Calu3 (cell line): ENCODE data around the gene P2RY6. TPM values are rescaled to one million over a fixed set of nuclear protein-coding genes. Genes with fewer than 3 reads are reported as not detected.
A peak's percentile ranks its signal among the peaks of the same experiment; 100 is the strongest.

Source experiments
- BruUV-seq: library from RNA; stranded (reverse); fragments of 400-500 nt; replicated peaks from 2 replicates; lab custom pipeline; 2021; lab: Mats Ljungman, UMichigan
- CTCF ChIA-PET: fragments of 300-600 bp; sonication (Branson Sonifier 250); formaldehyde crosslinking; loops from one replicate; lab custom pipeline; 2022; ENCODE audit warnings: antibody characterized with exemption; lab: Charles Lee
- DNase-seq: peaks from one replicate; pipeline ENCODE4 v3.0.0; 2022
- H3K27ac Mint-ChIP-seq: one replicate; pipeline ENCODE4 v1.8.0; 2022; ENCODE audit warnings: mixed read lengths; ENCODE audit not compliant: unreplicated experiment
- H3K27me3 Mint-ChIP-seq: one replicate; pipeline ENCODE4 v1.8.0; 2022; ENCODE audit warnings: mixed read lengths; ENCODE audit not compliant: unreplicated experiment
- H3K36me3 Mint-ChIP-seq: one replicate; pipeline ENCODE4 v1.8.0; 2022; ENCODE audit warnings: mild to moderate bottlenecking, moderate library complexity, mixed read lengths; ENCODE audit not compliant: insufficient read depth, unreplicated experiment
- H3K4me1 Mint-ChIP-seq: one replicate; pipeline ENCODE4 v1.8.0; 2022; ENCODE audit warnings: mild to moderate bottlenecking, low read depth, mixed read lengths; ENCODE audit not compliant: unreplicated experiment
- H3K4me3 Mint-ChIP-seq: one replicate; pipeline ENCODE4 v1.8.0; 2022; ENCODE audit warnings: mild to moderate bottlenecking, low read depth, moderate library complexity, mixed read lengths; ENCODE audit not compliant: unreplicated experiment
- H3K9me3 Mint-ChIP-seq: one replicate; pipeline ENCODE4 v1.8.0; 2022; ENCODE audit warnings: low read depth, mixed read lengths; ENCODE audit not compliant: unreplicated experiment
- intact Hi-C: fragments of 100-400 bp; cut with micrococcal nuclease; formaldehyde crosslinking; loops from one replicate; pipeline ENCODE4 v1.10.0; 2022; ENCODE audit not compliant: unreplicated experiment
- total RNA-seq: library from RNA; stranded (reverse); gene quantifications from 2 replicates; pipeline ENCODE4 v1.2.3, GENCODE V29; 2022
- TF ChIP-seq, protein P1 (sequence below): fragments of 200-600 bp; IDR thresholded peaks from one replicate; pipeline ENCODE4 v1.8.0; 2022; ENCODE audit warnings: antibody characterized with exemption; ENCODE audit not compliant: unreplicated experiment

P2RY6 gene
- total RNA-seq, 1 experiment from 2014 or later: not detected

DNA sequence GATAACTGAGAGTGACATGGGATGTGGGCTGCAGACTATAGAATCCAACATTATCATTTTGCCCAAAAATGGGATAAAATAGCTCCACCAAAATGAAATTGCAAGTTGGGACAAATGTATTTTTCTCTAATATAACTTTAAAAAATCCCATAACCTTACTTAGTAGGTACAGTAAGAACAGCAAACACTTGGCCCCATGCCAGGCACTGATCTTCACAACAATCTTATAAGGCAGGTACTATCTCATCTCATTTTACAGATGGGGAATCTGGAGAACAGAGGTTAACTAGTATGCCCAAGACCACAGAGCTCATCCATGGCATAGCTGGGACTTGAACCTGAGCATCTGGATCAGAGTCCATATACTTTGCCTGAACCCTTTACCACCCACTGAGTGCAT is 22.5 kb downstream of the P2RY6 start:
- Mint-ChIP-seq H3K9me3 (no peaks in the 10 kb centered on the region), H3K4me3 (no peak overlapping the region), H3K27me3 (peaks cover 34% of the 10 kb centered on the region), H3K36me3 (no peaks in the 10 kb centered on the region), H3K27ac (no peak overlapping the region), H3K4me1 (no peaks in the 10 kb centered on the region)
- DNase-seq: no peak
- CTCF ChIA-PET: interaction anchor here (0.6 to 1.1 kb wide), 4 partner anchors 11 to 99 kb away, joined by 3 to 4 read pairs (median 3); no protein-coding TSS in a partner anchor
- intact Hi-C loops: loop anchor here (2.0 kb wide), 1 partner anchor 40 kb away; no protein-coding TSS in a partner anchor
- BruUV-seq: no TSS peak
- TF ChIP-seq, protein P1, sequence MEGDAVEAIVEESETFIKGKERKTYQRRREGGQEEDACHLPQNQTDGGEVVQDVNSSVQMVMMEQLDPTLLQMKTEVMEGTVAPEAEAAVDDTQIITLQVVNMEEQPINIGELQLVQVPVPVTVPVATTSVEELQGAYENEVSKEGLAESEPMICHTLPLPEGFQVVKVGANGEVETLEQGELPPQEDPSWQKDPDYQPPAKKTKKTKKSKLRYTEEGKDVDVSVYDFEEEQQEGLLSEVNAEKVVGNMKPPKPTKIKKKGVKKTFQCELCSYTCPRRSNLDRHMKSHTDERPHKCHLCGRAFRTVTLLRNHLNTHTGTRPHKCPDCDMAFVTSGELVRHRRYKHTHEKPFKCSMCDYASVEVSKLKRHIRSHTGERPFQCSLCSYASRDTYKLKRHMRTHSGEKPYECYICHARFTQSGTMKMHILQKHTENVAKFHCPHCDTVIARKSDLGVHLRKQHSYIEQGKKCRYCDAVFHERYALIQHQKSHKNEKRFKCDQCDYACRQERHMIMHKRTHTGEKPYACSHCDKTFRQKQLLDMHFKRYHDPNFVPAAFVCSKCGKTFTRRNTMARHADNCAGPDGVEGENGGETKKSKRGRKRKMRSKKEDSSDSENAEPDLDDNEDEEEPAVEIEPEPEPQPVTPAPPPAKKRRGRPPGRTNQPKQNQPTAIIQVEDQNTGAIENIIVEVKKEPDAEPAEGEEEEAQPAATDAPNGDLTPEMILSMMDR: no peak

DNA sequence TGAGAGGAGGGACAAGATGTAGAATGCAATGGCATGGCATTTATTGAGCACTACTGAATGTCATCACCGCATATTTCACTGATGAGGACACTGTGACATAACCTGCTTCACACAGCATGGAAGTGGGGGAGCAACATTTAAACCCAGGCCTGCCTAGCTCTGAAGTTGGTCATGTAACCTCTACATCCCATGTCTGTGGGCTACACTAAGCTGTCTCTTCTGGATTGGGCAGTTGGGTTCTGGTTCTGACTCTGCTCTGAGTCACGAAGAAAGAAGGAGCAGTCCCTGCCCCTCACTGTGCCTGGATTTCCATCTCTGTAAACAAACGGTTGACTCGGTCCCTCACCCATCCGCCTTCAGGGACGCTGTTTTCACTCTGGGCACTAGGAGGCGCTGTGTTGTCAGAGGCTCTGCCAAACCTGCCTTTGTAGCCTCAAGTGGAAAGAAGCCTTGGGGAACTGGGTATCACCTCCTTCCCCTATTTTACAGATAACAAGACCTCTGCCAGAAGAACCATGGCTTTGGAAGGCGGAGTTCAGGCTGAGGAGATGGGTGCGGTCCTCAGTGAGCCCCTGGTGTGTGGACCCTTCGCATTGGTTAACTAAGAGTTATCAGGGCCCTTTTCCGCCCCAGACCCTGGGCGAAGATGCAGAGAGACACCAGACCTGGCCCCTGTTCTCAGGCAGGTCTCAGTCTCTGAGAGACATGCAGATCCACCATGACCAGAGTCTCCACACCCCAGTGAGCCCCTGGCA is 23.3 kb downstream of the P2RY6 start:
- CTCF ChIA-PET: interaction anchor here (0.6 to 1.1 kb wide), 4 partner anchors 10 to 424 kb away, joined by 3 to 4 read pairs (median 3); no protein-coding TSS in a partner anchor
- Mint-ChIP-seq H3K27me3 (peaks cover 34% of the 10 kb centered on the region), H3K36me3 (no peaks in the 10 kb centered on the region), H3K4me1 (no peaks in the 10 kb centered on the region), H3K4me3 (no peak overlapping the region), H3K27ac (no peak overlapping the region), H3K9me3 (no peaks in the 10 kb centered on the region)
- TF ChIP-seq, protein P1: peak; percentile 93
- peak; percentile 83 for DNase-seq
- intact Hi-C loops: loop anchor here (2.0 kb wide), 1 partner anchor 39 kb away; no protein-coding TSS in a partner anchor
- no TSS peak for BruUV-seq

DNA sequence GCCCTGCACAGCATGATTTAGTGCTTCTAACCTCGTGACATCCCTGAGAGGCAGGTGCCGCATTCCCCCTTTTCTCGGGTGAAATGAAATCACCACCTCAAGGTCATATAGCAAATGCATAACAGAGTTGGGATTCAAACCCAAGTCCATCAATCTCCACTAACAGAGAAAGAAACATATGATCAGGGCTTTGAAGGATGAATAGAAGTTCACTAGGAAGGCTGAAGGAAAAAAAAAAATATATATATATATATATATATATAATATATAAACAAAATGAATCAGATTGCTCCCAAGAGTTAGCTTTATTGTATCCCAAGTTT is 23.8 kb downstream of the P2RY6 start:
- BruUV-seq: no TSS peak
- H3K27ac Mint-ChIP-seq: no peak overlapping the region
- TF ChIP-seq, protein P1: no peak

DNA sequence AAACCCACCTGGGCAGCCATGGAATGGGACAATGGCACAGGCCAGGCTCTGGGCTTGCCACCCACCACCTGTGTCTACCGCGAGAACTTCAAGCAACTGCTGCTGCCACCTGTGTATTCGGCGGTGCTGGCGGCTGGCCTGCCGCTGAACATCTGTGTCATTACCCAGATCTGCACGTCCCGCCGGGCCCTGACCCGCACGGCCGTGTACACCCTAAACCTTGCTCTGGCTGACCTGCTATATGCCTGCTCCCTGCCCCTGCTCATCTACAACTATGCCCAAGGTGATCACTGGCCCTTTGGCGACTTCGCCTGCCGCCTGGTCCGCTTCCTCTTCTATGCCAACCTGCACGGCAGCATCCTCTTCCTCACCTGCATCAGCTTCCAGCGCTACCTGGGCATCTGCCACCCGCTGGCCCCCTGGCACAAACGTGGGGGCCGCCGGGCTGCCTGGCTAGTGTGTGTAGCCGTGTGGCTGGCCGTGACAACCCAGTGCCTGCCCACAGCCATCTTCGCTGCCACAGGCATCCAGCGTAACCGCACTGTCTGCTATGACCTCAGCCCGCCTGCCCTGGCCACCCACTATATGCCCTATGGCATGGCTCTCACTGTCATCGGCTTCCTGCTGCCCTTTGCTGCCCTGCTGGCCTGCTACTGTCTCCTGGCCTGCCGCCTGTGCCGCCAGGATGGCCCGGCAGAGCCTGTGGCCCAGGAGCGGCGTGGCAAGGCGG is 24.5 kb downstream of the P2RY6 start:
- no peak overlapping the region for H3K27ac Mint-ChIP-seq
- CTCF ChIA-PET: no interaction called here
- H3K36me3 Mint-ChIP-seq: no peaks in the 10 kb centered on the region
- no peaks in the 10 kb centered on the region for H3K9me3 Mint-ChIP-seq
- peaks cover 32% of the 10 kb centered on the region for H3K27me3 Mint-ChIP-seq
- BruUV-seq: no TSS peak
- no peak overlapping the region for H3K4me3 Mint-ChIP-seq
- intact Hi-C loops: no loop called here
- DNase-seq: no peak
- H3K4me1 Mint-ChIP-seq: no peaks in the 10 kb centered on the region
- TF ChIP-seq, protein P1: no peak

More for the DNA sequence above, 23.8 kb downstream of the P2RY6 start:
- intact Hi-C loops: loop anchor here (2.0 kb wide), 1 partner anchor 39 kb away; no protein-coding TSS in a partner anchor
- DNase-seq: no peak
- H3K4me3 Mint-ChIP-seq: no peak overlapping the region
- peaks cover 34% of the 10 kb centered on the region for H3K27me3 Mint-ChIP-seq
- H3K36me3 Mint-ChIP-seq: no peaks in the 10 kb centered on the region
- H3K9me3 Mint-ChIP-seq: no peaks in the 10 kb centered on the region
- H3K4me1 Mint-ChIP-seq: no peaks in the 10 kb centered on the region
- CTCF ChIA-PET: no interaction called here
